Fibroblast of lung (primary cell): ENCODE data around the gene C15orf61. TPM values are rescaled to one million over a fixed set of nuclear protein-coding genes. Genes with fewer than 3 reads are reported as not detected.

Source experiments
- DNase-seq, 2 donors: peaks; one replicate each; pipeline versions ENCODE4 v3.0.0 to v3.0.0-alpha.2; 2010; ENCODE audit warnings: low read depth in 2 of 2
- H2AFZ ChIP-seq: 2 replicates; pipeline ENCODE4 v1.5.1; 2012; ENCODE audit warnings: low read length, control low read depth, inconsistent platforms
- H3K27ac ChIP-seq: 2 replicates; pipeline ENCODE4 v1.5.1; 2011; ENCODE audit warnings: low read length, control low read depth; ENCODE audit not compliant: insufficient read depth
- H3K27me3 ChIP-seq: 2 replicates; pipeline ENCODE4 v1.5.1; 2011; ENCODE audit warnings: mild to moderate bottlenecking, low read length; ENCODE audit not compliant: control insufficient read depth, insufficient read depth
- H3K36me3 ChIP-seq: 2 replicates; pipeline ENCODE4 v1.5.1; 2011; ENCODE audit warnings: low read length; ENCODE audit not compliant: control insufficient read depth, insufficient read depth
- H3K4me1 ChIP-seq: 2 replicates; pipeline ENCODE4 v1.5.1; 2011; ENCODE audit warnings: low read length; ENCODE audit not compliant: control insufficient read depth, insufficient read depth; ENCODE audit errors: extremely low read depth
- H3K4me2 ChIP-seq: 2 replicates; pipeline ENCODE4 v1.5.1; 2011; ENCODE audit warnings: low read length, control low read depth; ENCODE audit not compliant: insufficient read depth; ENCODE audit errors: extremely low read depth
- H3K4me3 ChIP-seq, 4 experiments: fragments of 200-600 bp in 1 of 4; sonication (generic) in 1 of 4; replicated peaks in 1 of 4; 2 replicates each; pipeline ENCODE4 v1.5.1; 2011 to 2016; ENCODE audit warnings: low read length in 4 of 4, low read depth in 3 of 4, mild to moderate bottlenecking in 3 of 4, control low read depth in 2 of 4, inconsistent platforms in 1 of 4, mixed read lengths in 1 of 4; ENCODE audit not compliant: insufficient read depth in 1 of 4; ENCODE audit errors: control extremely low read depth in 1 of 4
- H3K79me2 ChIP-seq: 2 replicates; pipeline ENCODE4 v1.5.1; 2012; ENCODE audit warnings: mild to moderate bottlenecking, low read length, inconsistent platforms; ENCODE audit not compliant: control insufficient read depth, insufficient read depth
- H3K9ac ChIP-seq: 2 replicates; pipeline ENCODE4 v1.5.1; 2011; ENCODE audit warnings: mild to moderate bottlenecking, low read length, control low read depth; ENCODE audit not compliant: insufficient read depth
- H3K9me3 ChIP-seq: 2 replicates; pipeline ENCODE4 v1.5.1; 2012; ENCODE audit warnings: low read depth, low read length; ENCODE audit not compliant: control insufficient read depth, insufficient read depth
- H4K20me1 ChIP-seq: 2 replicates; pipeline ENCODE4 v1.5.1; 2011; ENCODE audit warnings: low read length; ENCODE audit not compliant: control insufficient read depth, insufficient read depth; ENCODE audit errors: extremely low read depth
- CTCF ChIP-seq, 2 donors: IDR thresholded peaks in 1 of 2; conservative IDR thresholded peaks in 1 of 2; 1 replicate in 1 of 2; 2 replicates in 1 of 2; pipeline ENCODE4 v1.5.1; 2011 to 2012; ENCODE audit warnings: low read length in 2 of 2, control low read depth in 1 of 2, inconsistent platforms in 1 of 2, low read depth in 1 of 2, mild to moderate bottlenecking in 1 of 2
- EZH2 ChIP-seq: IDR thresholded peaks from 2 replicates; pipeline ENCODE4 v1.5.1; 2012; ENCODE audit warnings: low read length, control low read depth, mild to moderate bottlenecking; ENCODE audit errors: missing control alignments
- polyA plus RNA-seq, 2 donors: library from polyadenylated mRNA; depleted of rRNA in 1 of 2; stranded (reverse) in 1 of 2; unstranded in 1 of 2; fragments of >200 nt; gene quantifications; 2 replicates each; pipeline ENCODE4 v1.2.1, GENCODE V29; 2011 to 2012; ENCODE audit warnings: missing spikeins in 1 of 2
- total RNA-seq: library from RNA; depleted of rRNA; stranded (reverse); fragments of >200 nt; gene quantifications from 2 replicates; pipeline ENCODE4 v1.2.1, GENCODE V29; 2014

Gene C15orf61
- total and polyA plus RNA-seq, 2 donors (not counting 1 experiment from before 2014, with no cell fraction given) = 2.5 to 4.6 TPM

- Histone ChIP-seq H3K4me2 (no peak overlapping the region), H3K79me2 (no peaks in the 10 kb centered on the region), H3K4me1 (peaks cover 5% of the 10 kb centered on the region), H3K9ac (no peak overlapping the region), H3K27me3 (no peaks in the 10 kb centered on the region), H2AFZ (no peak overlapping the region), H3K9me3 (no peaks in the 10 kb centered on the region), H3K27ac (no peak overlapping the region), H4K20me1 (no peaks in the 10 kb centered on the region), H3K4me3 (no peak overlapping the region), H3K36me3 (no peaks in the 10 kb centered on the region)
- TF ChIP-seq CTCF (conservative IDR thresholded peaks at IDR 0.05 in 1 of 2, IDR thresholded peaks at IDR 0.05 in 1 of 2; ENCODE audit: low read depth in 1 of 2, low read length in 2 of 2) (no peak), EZH2 (no peak)
- no peak for DNase-seq
These were observed 23.5 kb downstream of the C15orf61 start for GRCh38 chr15:67544475-67544874.

DNA sequence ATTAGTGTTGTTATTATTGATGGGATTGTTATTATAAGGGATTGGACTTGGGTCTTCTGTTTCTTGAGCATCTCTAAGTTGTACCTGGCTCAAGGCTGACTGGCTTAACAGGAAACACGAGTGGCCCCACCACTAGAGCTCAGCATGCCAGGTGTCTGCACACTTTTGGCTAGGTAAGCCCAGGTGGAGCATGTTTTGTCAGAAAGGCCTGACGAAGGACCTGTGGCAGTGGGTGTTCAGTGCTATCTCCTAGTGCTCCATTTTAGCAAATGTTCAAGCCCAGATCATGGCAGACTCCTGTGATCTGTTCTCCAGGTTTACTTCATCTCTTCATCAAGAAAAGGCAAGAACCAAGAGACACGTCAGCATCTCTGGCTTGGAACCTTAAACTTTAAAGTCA lies 24.9 kb downstream of the C15orf61 start:
- H3K9ac ChIP-seq = no peak overlapping the region
- peaks cover 5% of the 10 kb centered on the region for H3K4me1 ChIP-seq
- DNase-seq = no peak
- H3K9me3 ChIP-seq = no peaks in the 10 kb centered on the region
- no peak overlapping the region for H3K27ac ChIP-seq
- TF ChIP-seq CTCF (conservative IDR thresholded peaks at IDR 0.05 in 1 of 2, IDR thresholded peaks at IDR 0.05 in 1 of 2; ENCODE audit: low read depth in 1 of 2, low read length in 2 of 2) (no peak), EZH2 (no peak)
- H3K4me3 ChIP-seq = no peak overlapping the region
- H3K27me3 ChIP-seq = no peaks in the 10 kb centered on the region
- no peaks in the 10 kb centered on the region for H3K79me2 ChIP-seq
- H3K4me2 ChIP-seq = no peak overlapping the region
- no peaks in the 10 kb centered on the region for H4K20me1 ChIP-seq
- no peak overlapping the region for H2AFZ ChIP-seq
- H3K36me3 ChIP-seq = no peaks in the 10 kb centered on the region

- Histone ChIP-seq H3K9me3 (no peaks in the 10 kb centered on the region), H3K79me2 (no peaks in the 10 kb centered on the region), H3K4me1 (peaks cover 5% of the 10 kb centered on the region), H3K4me3 (no peak overlapping the region), H3K9ac (no peak overlapping the region), H3K4me2 (no peak overlapping the region), H3K27me3 (no peaks in the 10 kb centered on the region), H2AFZ (no peak overlapping the region), H4K20me1 (no peaks in the 10 kb centered on the region), H3K36me3 (peaks cover 2% of the 10 kb centered on the region), H3K27ac (no peak overlapping the region)
- DNase-seq = no peak
- TF ChIP-seq EZH2 (no peak), CTCF (conservative IDR thresholded peaks at IDR 0.05 in 1 of 2, IDR thresholded peaks at IDR 0.05 in 1 of 2; ENCODE audit: low read depth in 1 of 2, low read length in 2 of 2) (no peak)
These were observed 26.1 kb downstream of the C15orf61 start for GRCh38 chr15:67547064-67547463.
